Type B pancreatic cell (in vitro differentiated cells): Measurements from ENCODE around the gene PCDHGA6. TPM values are rescaled to one million over a fixed set of nuclear protein-coding genes. Genes with fewer than 3 reads are reported as not detected.
"Not testable (repeated sequence)": the region's sequence is repeated elsewhere in the genome, so short reads cannot be mapped to it uniquely, and the experiment has no call there.

ENCODE experiments used
- DNase-seq: peaks from one replicate; pipeline ENCODE4 v3.0.0; 2021; ENCODE audit warnings: mixed read lengths; ENCODE audit not compliant: unreplicated experiment; ENCODE audit errors: extremely low spot score
- H3K27ac Mint-ChIP-seq: 2 replicates; pipeline ENCODE4 v1.8.0; 2021; ENCODE audit warnings: mild to moderate bottlenecking, mixed read lengths
- H3K27me3 Mint-ChIP-seq: 2 replicates; pipeline ENCODE4 v1.8.0; 2021; ENCODE audit warnings: mixed read lengths
- H3K36me3 Mint-ChIP-seq: 2 replicates; pipeline ENCODE4 v1.8.0; 2021; ENCODE audit warnings: mixed read lengths
- H3K4me1 Mint-ChIP-seq: one replicate; pipeline ENCODE4 v1.8.0; 2021; ENCODE audit warnings: mixed read lengths; ENCODE audit not compliant: unreplicated experiment
- H3K4me3 Mint-ChIP-seq: 2 replicates; pipeline ENCODE4 v1.8.0; 2021; ENCODE audit warnings: mild to moderate bottlenecking, mixed read lengths
- H3K9me3 Mint-ChIP-seq: 2 replicates; pipeline ENCODE4 v1.8.0; 2021; ENCODE audit warnings: mixed read lengths
- CTCF ChIP-seq: fragments of 200-600 bp; sonication (generic); conservative IDR thresholded peaks from 2 replicates; pipeline ENCODE4 v1.5.0; 2021; ENCODE audit warnings: antibody characterized with exemption, mild to moderate bottlenecking
- total RNA-seq: library from RNA; stranded (reverse); gene quantifications from 2 replicates; pipeline ENCODE4 v1.2.1, GENCODE V29; 2021; ENCODE audit warnings: low replicate concordance

Gene PCDHGA6
- total RNA-seq, 1 donor from 2014 or later, result 0.41 TPM

- peak; percentile 60 for DNase-seq
- no peaks in the 10 kb centered on the region for H3K4me1 Mint-ChIP-seq
- no peaks in the 10 kb centered on the region for H3K36me3 Mint-ChIP-seq
- H3K27ac Mint-ChIP-seq, result no peak within 1 kb of the TSS
- H3K4me3 Mint-ChIP-seq, result no peak within 1 kb of the TSS
- no peaks in the 10 kb centered on the region for H3K27me3 Mint-ChIP-seq
- TF ChIP-seq CTCF, result no peak
- H3K9me3 Mint-ChIP-seq, result no peaks in the 10 kb centered on the region
Observed at GRCh38 chr5:141382469-141383294, 9.0 kb downstream of the PCDHGA6 start, which contains the start of gene PCDHGA7. Gene PCDHGA7, plus strand, starts transcription at chr5:141382742. Its CDS starts 158 bp downstream, at chr5:141382900.

- H3K27me3 Mint-ChIP-seq, result no peaks in the 10 kb centered on the region
- peaks cover 1% of the 10 kb centered on the region for H3K36me3 Mint-ChIP-seq
- no peak for TF ChIP-seq CTCF
- H3K4me3 Mint-ChIP-seq, result no peak overlapping the region
- H3K9me3 Mint-ChIP-seq, result no peaks in the 10 kb centered on the region
- H3K4me1 Mint-ChIP-seq, result no peaks in the 10 kb centered on the region
- no peak overlapping the region for H3K27ac Mint-ChIP-seq
- DNase-seq, result no peak
Observed at GRCh38 chr5:141383345-141383744, 9.7 kb downstream of the PCDHGA6 start.

- no peaks in the 10 kb centered on the region for H3K27me3 Mint-ChIP-seq
- H3K4me3 Mint-ChIP-seq, result no peak overlapping the region
- H3K4me1 Mint-ChIP-seq, result no peaks in the 10 kb centered on the region
- peak; percentile 58 for DNase-seq
- no peak overlapping the region for H3K27ac Mint-ChIP-seq
- H3K9me3 Mint-ChIP-seq, result no peaks in the 10 kb centered on the region
- H3K36me3 Mint-ChIP-seq, result peaks cover 7% of the 10 kb centered on the region
- TF ChIP-seq CTCF, result no peak
Observed at GRCh38 chr5:141384471-141385267, 11.0 kb downstream of the PCDHGA6 start.

DNA sequence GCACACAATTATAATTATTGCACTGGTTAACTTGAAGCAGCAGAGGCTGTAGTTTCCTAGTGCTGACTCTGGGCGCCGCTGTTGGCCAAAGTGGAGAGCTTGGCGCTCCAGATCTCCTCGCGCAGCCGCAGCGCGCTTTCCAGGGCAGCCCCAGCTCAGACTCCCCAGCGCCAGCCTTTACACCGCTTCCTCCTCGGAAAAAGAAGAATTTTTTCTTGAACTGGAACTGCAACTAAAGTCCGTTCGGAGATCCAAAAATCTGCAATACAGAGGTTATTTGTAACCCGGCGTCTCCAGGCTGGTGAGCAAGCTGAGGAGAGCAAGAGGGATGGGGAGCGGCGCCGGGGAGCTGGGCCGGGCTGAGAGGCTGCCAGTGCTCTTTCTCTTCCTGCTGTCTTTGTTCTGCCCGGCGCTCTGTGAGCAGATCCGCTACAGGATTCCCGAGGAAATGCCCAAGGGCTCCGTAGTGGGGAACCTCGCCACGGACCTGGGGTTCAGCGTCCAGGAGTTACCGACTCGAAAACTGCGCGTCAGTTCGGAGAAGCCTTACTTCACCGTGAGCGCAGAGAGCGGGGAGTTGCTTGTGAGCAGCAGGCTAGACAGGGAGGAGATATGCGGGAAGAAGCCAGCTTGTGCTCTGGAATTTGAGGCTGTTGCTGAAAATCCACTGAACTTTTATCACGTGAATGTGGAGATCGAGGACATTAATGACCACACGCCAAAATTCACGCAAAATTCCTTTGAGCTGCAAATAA lies 14.0 kb downstream of the PCDHGA6 start, which contains the start of gene PCDHGB4:
Gene PCDHGB4, plus strand, starts transcription at position 142 of the 755 bp plus-strand sequence. Its CDS starts 187 bp downstream, at position 329.
- TF ChIP-seq CTCF, result peak; percentile 67
- not testable (repeated sequence) for H3K9me3 Mint-ChIP-seq, H3K27ac Mint-ChIP-seq, H3K4me1 Mint-ChIP-seq, H3K27me3 Mint-ChIP-seq
- DNase-seq, result peak; percentile 67
- Mint-ChIP-seq H3K36me3 (peaks cover 16% of the 10 kb centered on the region), H3K4me3 (peak within 1 kb of the TSS; percentile 85)

DNA sequence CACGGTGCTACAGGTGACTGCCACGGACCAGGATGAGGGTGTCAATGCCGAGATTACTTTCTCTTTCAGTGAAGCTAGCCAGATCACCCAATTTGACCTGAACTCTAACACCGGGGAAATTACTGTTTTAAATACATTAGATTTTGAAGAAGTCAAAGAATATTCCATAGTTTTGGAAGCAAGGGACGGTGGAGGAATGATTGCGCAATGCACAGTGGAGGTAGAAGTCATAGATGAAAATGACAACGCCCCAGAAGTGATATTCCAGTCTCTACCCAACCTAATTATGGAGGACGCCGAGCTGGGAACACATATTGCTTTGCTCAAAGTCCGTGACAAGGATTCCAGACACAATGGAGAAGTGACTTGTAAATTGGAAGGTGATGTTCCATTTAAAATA lies 15.0 kb downstream of the PCDHGA6 start:
- H3K27ac Mint-ChIP-seq, result no peak overlapping the region
- no peak for TF ChIP-seq CTCF

More for the DNA sequence above, 15.0 kb downstream of the PCDHGA6 start:
- H3K36me3 Mint-ChIP-seq, result peaks cover 16% of the 10 kb centered on the region
- H3K27me3 Mint-ChIP-seq, result no peaks in the 10 kb centered on the region
- DNase-seq, result no peak
- H3K4me3 Mint-ChIP-seq, result peak overlapping the region; percentile 68
- H3K4me1 Mint-ChIP-seq, result no peaks in the 10 kb centered on the region
- H3K9me3 Mint-ChIP-seq, result peaks cover 6% of the 10 kb centered on the region
